ENCODE measurements around the gene OSBPL3.

The OSBPL3 gene

GRCh38 chr7:24889611-24890010 is 90.4 kb downstream of the OSBPL3 start:
- DNase-seq, result no peak

GRCh38 chr7:24888653-24889052 is 91.3 kb downstream of the OSBPL3 start:
- DNase-seq, result no peak

- DNase-seq, result peak in 1 of 3 donors; percentile 39
Observed at GRCh38 chr7:24885716-24886115, 94.3 kb downstream of the OSBPL3 start.

GRCh38 chr7:24885305-24885704 is 94.7 kb downstream of the OSBPL3 start:
- no peak for DNase-seq

GRCh38 chr7:24884401-24884800 is 95.6 kb downstream of the OSBPL3 start:
- DNase-seq, result no peak

GRCh38 chr7:24883622-24884013 is 96.4 kb downstream of the OSBPL3 start:
- DNase-seq, result no peak

GRCh38 chr7:24882989-24883621 is 96.9 kb downstream of the OSBPL3 start:
- DNase-seq, result peak in 2 of 3 donors; percentile 42 to 68

GRCh38 chr7:24881623-24882022 is 98.4 kb downstream of the OSBPL3 start:
- no peak for DNase-seq

GRCh38 chr7:24880886-24881285 is 99.1 kb downstream of the OSBPL3 start:
- no peak for DNase-seq

GRCh38 chr7:24879291-24879690 is 100.7 kb downstream of the OSBPL3 start:
- DNase-seq, result peak in 2 of 3 donors; percentile 24 to 34

- DNase-seq, result peak; percentile 60 to 73 (median 72)
Observed at GRCh38 chr7:24877790-24878311, 102.1 kb downstream of the OSBPL3 start.

GRCh38 chr7:24874791-24875190 is 105.2 kb downstream of the OSBPL3 start:
- DNase-seq, result no peak

GRCh38 chr7:24873944-24874343 is 106.0 kb downstream of the OSBPL3 start:
- no peak for DNase-seq

- no peak for DNase-seq
Observed at GRCh38 chr7:24871770-24872169, 108.2 kb downstream of the OSBPL3 start.

- DNase-seq, result no peak
Observed at GRCh38 chr7:24870766-24871165, 109.2 kb downstream of the OSBPL3 start.

GRCh38 chr7:24869572-24869971 is 110.4 kb downstream of the OSBPL3 start:
- DNase-seq, result no peak

- no peak for DNase-seq
Observed at GRCh38 chr7:24868741-24869140, 111.2 kb downstream of the OSBPL3 start.

GRCh38 chr7:24866004-24866615 is 113.9 kb downstream of the OSBPL3 start:
- DNase-seq, result peak; percentile 12 to 46 (median 28)

GRCh38 chr7:24864214-24864817 is 115.7 kb downstream of the OSBPL3 start:
- no peak for DNase-seq

GRCh38 chr7:24863626-24864025 is 116.4 kb downstream of the OSBPL3 start:
- peak in 1 of 3 donors; percentile 20 for DNase-seq

- no peak for DNase-seq
Observed at GRCh38 chr7:24862461-24862860, 117.5 kb downstream of the OSBPL3 start.

GRCh38 chr7:24861336-24861735 is 118.6 kb downstream of the OSBPL3 start:
- DNase-seq, result no peak

- DNase-seq, result no peak
Observed at GRCh38 chr7:24860611-24861010, 119.4 kb downstream of the OSBPL3 start.
